ENCODE data around the gene CIROP. TPM values are rescaled to one million over a fixed set of nuclear protein-coding genes. Genes with fewer than 3 reads are reported as not detected.

Gene CIROP
- total RNA-seq, 1 experiment from 2014 or later = not detected

DNA sequence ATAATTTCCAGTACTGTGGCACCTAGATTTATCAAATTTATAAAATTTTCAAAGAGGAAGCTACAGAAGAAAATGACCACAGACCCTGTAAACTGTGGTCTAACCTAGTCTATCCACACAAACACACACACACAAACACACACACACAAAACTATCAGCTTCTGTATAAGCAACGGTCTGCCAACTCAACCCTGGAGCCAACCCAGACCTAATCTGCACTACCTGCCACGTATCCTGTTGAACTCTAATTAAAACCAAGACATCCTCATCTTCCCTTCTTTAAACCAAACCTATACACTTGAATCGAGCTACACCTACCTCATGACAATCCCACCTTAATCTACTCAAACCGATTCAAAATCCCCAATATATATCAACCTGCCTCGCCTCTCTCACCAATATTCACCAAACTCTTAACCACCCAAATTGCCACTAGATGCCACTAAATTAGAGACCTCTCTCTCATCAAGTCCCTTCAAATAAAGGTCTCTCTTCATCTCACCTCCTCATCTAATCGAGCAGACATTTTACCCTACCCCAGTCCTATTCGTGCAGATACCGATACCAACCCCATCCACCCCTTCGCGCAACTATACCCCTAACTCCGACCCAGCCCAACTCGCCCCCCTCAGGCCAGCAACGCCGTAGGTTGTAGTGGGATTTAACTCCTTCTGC is 10.7 kb downstream of the CIROP start:
- DNase-seq (ENCODE audit: low read depth) = no peak

DNA sequence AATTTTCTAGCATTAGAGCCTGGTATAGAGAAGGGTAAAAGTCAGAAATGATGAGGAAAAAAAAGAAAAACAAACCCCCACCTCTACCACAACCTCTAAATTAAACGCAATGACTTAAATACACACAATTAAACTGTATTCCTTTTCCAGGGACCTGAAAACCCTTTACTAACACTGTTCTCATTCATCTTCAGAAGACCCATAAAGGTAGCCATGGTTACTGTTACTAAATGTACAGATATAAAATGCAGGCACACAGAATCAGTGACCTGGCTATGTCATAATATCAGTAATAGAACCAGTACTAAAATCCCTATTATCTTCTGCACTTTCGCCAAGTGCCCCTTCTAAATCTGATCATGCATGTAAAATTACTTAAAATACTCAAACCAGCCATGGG is 11.3 kb downstream of the CIROP start:
- DNase-seq (ENCODE audit: low read depth) = no peak

DNA sequence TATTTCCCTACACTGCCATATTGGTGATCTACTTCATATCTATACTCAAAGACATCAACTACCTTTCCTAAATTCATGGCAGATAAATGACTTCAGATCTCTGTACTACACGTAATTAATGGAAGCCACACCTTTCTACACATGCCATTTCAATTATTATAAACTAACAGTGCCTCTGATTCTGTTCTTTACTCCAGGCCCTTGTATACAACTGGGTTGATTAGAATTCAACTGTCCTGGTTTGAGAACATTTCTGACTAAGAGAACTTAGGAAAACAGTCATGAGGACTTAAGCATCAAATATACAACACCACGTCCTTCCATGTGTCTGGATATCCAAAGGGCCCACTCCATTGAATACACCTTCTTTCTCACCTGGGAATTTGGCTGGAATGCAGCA is 11.7 kb downstream of the CIROP start:
- no peak for DNase-seq (ENCODE audit: low read depth)

DNA sequence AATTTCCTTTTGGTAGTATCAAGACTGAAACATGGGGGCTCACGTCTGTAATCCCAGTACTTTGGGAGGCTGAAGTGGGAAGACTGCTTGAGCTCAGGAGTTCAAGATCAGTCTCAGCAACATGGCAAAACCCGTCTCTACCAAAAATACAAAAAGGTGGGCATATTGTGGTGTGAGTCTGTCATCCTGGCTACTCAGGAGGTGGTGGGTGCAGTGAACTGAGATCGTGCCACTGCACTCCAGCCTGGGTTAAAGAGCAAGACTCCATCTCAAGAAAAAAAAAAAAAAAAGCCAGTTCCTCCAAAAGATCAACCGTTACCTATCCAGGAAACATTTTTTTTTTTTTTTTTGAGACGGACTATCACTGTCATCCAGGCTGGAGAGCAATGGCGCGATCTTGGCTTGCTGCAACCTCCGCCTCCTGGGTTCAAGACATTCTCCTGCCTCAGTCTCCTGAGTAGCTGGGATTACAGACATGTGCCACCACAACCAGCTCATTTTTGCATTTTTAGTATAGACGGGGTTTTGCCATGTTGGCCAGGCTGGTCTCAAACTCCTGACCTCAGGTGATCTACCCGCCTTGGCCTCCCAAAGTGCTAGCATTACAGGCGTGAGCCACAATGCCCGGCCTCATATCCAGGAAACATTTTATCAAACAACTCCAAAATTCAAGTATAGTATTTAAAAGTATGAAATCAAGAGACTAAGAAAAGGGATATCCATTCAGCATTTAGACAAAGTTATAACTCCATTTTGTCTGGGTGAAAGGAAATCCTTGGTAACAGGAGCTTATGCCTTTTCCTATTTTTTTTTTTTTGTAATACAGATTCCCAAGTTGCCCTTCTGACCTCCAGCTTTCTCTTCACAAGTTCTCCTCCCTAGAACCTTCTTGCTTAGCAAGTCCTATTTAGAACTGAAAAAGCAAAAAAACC is 13.2 kb downstream of the CIROP start:
- DNase-seq (ENCODE audit: low read depth) = no peak

DNA sequence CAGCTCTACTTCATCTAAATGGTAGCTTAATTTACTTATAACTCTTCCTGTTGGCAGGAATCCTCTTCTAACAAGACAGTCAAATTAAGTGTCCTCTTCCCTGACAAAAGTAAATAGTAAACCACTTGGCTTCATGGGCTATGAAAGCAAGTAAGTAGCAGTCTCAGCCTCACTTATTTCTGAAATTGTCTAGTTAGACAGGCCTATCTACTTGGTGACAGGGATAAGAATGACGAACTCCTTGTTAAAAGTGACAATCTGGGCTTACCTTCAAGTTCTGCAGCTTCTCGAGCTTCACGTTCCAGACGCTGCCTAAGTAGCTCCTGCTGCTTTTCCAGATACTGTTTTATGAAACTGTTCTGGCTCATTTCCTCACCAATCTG is 14.5 kb downstream of the CIROP start:
- no peak for DNase-seq (ENCODE audit: low read depth)

DNA sequence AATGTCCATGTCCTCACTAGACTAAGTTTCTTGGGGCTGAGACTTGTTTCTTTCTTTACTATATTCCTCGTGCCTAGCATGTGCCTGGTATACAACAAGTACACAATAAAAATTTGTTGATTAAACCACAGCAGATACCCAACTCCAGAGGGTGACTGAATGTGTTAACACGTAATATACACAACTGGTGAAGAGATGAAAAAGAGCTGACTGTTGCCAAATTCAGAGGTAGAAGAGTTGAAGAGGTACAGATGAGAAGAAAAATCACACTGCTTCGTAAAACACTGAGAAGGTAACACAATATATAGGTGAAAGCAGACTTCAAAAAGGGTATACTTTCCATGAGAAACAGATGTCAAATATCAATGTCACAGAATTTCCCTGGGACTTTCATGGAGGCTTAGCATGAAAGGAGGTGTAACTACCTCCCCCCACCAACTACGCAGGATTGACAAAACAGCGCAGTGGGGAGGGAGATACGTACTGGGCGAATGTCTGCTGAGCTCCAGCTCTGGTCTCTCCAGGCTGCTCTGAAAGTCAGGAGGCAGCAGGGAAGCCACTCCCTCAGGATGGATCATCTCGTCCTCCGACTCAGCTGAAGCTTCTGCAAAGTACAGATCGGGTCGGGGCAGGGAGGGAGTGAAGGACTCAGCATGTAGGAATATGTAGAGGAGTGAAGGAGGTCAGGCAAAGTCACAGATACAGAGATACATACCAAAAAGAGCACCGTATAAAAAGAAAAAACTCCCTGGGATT is 15.1 kb downstream of the CIROP start:
- no peak for DNase-seq (ENCODE audit: low read depth)

DNA sequence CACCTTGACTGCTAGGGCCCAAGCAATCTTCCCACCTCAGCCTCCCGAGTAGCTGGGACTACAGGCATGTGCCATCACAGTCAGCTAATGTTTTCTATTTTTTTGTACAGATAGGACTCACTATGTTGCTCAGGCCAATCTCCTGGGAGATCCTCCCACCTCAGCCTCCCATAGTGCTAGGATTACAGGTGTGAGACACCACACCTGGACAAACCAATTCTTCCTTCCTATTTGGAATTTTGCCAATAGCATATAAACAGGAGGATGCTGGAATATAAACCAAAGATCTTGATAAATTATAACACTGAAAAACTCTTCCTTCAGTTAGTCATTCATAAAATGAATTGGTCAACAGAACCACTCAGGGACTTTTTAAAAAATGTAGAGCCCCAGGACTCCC is 18.2 kb downstream of the CIROP start:
- no peak for DNase-seq (ENCODE audit: low read depth)

DNA sequence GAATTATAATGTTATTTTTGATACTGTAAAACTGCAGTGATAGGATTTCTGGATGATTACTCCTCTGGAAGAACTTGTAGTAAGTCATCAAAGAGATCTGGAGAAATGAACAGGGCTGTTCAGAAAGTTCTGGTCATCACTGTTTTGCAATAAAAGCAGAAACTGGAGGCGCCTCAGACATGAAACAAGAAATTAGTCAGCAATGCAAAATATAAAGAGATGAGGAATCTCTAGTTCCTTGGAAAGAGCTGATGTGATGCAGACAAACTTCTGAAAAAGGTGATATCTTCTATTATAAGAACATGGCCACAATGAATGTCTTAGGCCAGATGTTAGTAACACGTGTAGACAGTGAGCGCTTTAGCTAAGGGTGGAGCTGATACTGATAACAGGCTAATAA is 19.3 kb downstream of the CIROP start:
- DNase-seq (ENCODE audit: low read depth) = no peak

DNA sequence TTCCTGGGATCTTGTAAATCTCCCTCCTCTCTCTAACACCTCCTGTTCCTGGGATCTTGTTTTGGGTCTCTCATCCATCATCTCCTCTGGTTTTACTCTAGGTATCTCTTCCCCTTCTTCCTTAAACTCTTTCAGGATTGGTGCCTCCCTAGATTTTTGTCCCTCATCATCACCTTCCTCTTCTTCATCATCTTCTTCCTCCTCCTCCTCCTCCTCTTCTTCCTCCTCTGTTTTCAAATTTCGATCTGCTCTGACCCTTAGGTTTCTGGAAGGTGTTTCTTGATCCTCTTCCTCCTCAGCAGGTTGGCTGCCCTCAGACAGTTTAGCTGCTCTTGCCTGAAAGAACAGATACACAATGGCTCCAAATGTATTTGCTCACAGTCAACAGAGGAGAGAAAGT is 24.3 kb downstream of the CIROP start:
- DNase-seq (ENCODE audit: low read depth) = no peak

DNA sequence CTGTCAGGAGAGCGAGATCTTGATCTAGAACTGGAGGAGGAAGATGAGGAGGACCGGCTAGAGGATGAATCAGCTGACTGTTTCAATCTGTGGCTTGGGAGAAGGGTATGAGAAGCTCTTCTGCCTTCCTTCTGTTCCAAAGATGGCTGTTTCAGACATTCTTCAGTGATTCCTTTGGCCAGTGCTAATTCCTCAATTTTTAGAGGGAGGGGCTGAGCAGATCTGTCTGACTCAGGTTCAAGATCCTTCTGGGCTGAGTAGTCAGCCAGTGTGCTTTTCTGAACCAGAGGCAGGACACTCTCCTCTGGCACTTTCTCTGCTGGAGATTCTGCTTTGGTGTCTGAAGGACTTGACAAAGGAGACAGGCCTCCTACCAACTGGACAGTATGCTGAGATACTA is 25.1 kb downstream of the CIROP start:
- DNase-seq (ENCODE audit: low read depth) = no peak

DNA sequence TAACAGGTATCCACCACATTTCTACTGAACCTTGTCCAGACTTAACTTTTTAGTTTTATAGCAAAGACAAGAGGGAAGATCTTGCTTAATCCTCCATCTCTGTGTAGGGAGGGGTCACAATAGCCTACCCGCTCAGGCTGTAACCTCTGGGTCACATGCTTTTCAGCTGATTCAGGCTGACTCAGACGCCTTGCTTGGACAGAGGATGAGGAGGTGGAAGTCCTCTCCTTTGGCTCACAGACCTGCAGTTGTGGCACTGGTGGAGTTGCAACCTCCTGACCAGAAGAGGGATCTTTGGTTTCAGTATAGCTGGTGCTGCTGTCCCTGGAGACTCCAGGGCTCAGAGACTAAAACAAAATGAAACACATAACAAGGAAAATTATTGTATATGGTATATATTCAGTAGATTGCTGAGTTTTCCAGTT is 26.1 kb downstream of the CIROP start:
- DNase-seq (ENCODE audit: low read depth) = peak; percentile 98

DNA sequence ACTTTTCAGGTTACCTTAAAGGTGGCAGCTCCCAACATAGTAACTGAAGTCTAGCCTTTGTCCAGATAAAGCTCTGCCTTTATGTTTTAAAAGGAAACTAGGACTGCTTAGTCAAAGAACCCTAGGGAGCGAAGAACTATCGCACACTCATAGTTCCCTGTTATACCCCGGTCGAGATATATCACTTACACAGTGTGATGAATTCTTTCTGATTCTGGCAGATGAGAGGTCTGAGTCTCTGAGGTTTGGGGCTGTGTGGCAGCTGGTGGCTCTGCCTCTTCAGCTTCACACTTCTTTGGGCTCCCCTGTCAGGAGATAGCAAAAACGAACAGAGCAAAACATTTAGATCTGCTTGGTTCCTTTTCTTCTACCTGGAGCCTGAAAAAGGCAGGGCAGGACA is 26.8 kb downstream of the CIROP start:
- DNase-seq (ENCODE audit: low read depth) = peak; percentile 71

DNA sequence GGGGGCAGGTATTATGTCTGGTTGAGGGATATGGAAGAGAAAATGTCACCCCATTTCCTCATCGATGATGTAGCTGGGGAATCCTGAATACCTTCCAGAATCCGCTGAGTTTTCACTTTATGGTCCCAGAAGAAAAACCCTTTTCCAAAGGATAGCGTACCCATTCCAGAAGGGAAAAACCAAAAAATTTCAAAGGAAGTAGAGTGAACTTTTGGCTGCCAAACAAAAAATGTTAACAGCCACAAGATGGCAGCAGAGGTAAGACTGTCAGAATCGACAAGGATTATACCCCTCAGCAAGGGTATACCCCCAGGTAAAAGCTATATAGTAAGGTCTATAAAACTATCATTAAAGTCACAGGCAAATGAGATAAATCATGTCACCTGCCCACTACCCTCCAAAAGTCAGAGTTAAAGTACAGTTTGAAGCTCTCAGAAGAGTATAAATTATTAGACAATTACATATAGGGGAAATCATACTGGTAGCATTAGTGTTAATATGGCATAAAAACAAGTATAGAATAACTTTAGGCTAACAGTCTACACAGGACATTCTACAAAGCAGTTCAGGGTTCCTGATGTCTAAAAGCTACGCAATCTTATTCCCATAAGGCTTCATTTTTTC is 27.9 kb downstream of the CIROP start:
- peak; percentile 43 for DNase-seq (ENCODE audit: low read depth)

DNA sequence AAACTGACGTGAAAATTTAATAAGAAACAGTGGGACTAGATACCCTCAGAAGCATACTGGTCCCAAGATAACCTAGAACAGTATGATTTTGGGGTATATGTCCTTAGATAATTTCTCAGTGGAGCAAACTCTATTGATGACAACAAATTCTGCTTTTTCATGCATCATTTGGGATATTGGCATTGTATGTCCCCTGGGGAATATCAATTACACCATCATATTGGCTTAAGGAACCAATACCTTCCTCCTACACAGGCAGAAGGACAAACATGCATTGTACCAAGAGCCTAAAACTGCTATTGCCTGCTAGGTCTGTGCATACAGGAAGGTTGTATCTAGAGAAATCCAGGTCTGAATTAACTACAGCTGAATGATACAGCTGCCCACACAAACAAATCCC is 29.9 kb downstream of the CIROP start:
- no peak for DNase-seq (ENCODE audit: low read depth)

DNA sequence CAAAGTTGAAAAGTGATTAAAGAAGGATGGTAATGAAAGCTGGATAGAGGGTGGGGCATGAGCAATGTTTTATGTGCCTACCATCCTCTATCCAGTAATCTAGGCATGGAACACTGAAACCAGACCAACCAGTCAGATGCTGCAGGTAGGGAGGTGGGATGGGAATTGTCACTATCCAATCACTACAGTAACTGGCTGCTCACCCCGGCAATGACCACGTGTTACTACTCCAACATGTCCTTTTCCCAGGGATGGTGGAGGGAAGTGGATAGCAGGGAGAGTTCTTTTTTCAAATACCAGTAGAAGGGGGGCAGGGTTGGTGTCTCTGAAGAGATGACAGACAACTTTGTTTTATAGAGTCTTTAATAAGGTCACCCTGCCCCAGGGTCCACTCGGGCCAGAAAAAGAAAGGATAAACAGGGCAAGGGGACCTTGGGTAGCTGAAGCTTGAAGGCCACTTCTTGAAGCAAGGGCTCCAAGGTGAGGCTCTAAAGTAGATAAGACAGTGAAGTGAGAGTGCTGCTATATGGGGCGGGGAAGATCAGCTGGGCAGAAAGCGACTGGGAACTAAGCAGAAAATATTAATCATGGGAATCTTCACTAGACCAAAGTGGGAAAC is 32.8 kb downstream of the CIROP start:
- DNase-seq (ENCODE audit: low read depth) = peak; percentile 33

DNA sequence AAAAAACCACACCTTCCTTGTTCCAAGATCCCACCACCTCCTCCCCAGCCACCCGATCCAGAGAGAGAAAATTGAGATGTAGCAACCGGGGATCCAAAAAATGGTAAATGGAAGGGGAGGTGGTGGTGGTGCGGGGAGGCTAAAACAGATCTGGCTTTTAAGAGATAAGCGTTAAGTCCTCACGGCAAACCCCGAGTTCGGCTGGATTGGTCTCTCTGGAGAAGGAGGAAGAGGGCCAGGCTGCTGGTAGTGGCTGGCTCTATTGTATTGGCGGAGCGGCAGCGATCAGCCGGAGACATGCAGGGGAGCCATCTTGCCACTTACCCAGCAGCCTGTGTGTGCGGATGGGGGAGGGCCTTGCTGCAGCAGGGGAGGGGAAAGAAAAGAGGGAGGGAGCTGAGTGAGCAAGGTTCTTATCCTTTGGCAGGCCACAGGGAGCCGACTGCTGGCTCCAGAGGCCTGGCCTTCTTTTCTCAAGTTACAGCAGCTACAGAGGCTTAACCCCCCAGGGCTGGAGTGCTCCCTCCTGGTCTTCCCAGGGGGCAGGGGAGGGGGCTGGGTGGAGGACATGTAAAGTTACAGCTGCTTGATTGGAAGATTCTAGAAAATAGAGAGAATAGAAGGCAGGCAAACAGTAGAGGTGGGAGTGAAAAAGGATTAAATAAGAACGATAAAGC is 33.4 kb downstream of the CIROP start:
- DNase-seq (ENCODE audit: low read depth) = peak; percentile 93

DNA sequence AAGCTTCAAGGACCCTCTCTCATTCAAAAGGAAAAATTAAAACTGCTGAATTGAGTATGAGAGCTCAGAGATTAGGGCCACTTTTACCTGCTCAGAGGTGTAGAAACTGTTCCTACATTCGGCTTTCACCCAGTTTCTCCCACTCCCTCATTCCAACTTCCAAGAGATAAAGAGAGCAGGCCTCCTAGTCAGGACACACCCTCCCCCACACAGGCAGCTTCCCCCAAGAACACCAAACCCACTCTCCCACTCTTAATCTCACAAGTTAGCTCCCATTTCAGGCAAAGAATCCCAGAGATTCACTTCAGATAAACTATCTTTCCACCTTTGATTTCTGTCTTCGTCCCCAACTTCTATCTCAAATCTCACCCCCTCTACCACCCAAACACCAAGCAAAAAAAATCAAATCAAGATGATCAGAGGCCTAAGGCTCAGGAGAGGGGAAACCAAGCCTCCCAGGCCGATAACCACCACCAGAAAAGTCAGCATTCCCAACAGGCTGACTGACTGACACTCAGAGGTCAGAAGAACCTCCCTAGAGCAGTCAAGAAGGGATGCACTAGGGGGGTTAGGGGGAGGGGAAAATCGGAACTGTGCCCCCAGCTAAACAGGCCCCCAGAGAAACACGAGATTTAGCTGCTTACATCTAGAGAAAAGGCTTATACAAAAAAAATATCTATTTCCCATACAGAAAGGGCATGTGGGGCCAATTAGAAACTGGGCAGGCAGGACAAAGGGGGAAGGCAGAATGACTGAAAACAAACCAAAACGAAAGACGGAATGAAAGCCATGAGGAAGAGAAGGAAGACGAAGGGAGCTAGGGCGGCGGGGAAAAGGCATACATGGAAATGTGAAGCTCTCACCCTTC is 34.3 kb downstream of the CIROP start:
- DNase-seq (ENCODE audit: low read depth) = no peak

DNA sequence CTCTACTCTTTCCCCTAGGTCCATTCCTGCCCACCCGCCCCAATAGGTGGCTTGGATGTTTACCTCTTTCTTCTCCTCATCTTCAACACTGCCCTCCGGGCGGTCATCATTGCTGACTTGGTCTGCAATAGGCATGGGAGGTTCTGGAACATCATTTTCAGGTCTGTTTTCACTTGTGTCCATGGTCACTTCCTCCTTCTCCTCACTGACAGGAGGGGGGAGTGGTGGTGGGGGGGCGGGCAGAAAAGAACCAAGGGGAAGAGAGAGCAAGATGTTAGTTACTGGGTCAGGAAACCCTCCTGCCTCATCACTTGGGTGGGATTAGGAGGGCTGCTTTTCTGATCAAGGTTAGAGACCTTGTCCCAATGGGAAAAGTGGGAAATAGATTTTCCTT is 35.4 kb downstream of the CIROP start:
- DNase-seq (ENCODE audit: low read depth) = no peak

DNA sequence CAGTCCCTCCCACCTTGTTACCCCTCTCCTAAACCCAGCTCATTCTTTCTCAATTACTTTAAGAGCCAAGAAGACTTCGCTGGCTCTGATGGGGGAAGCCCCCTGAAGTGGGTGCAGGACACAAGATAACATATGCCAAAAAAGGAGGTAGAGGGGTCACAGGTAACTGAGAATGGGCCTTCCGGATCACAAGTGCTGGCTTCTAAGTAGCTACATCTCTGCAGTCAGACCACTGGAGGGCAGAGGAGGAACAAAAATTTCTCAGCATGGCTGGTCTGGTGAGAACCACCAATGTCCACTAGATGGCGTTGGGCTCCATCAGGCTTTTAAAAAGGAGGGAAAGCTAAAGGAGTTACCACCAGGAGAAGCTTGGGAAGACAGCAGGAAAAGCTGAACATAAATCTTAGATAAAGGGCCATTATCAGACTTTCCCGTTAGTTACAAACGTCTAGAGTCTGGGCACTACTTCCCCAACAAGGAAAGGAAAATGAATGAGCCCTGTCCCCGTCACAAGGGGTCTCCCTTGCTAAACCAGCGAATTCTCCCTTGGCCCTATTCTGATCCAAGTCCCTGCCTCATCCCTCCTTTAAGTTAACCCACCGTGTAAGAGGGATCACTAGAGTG is 35.9 kb downstream of the CIROP start:
- peak; percentile 92 for DNase-seq (ENCODE audit: low read depth)
